HG03159 (cell line): ENCODE data around the gene ITGAD.

ENCODE experiments used
- ATAC-seq: cut with Tn5 transposase; IDR thresholded peaks from one replicate; pipeline ENCODE4 v1.9.1; 2021; ENCODE audit warnings: mild to moderate bottlenecking, moderate library complexity; ENCODE audit not compliant: unreplicated experiment

The ITGAD gene

GRCh38 chr16:31473264-31473984 lies 80.3 kb downstream of the ITGAD start:
- ATAC-seq: no peak

DNA sequence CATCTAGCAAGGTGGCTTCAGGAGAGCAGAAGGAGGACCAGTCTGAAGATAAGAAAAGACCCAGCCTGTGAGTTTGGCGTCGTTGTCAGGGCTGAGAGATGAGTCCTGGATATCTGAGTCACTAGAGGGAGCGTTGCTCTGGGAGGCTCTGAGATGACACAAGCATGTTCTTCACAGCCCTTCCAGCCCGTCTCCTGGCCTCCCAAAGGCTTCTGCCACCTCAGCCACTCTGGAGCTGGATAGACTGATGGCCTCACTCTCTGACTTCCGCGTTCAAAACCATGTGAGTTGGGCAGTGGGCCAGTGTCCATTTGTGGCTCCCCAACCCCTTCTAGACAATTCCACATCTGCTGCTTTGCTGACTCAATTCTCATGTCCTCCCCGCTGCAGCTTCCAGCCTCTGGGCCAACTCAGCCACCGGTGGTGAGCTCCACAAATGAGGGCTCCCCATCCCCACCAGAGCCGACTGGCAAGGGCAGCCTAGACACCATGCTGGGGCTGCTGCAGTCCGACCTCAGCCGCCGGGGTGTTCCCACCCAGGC lies 81.1 kb downstream of the ITGAD start:
- no peak for ATAC-seq

GRCh38 chr16:31474773-31475738 lies 81.9 kb downstream of the ITGAD start:
- no peak for ATAC-seq

DNA sequence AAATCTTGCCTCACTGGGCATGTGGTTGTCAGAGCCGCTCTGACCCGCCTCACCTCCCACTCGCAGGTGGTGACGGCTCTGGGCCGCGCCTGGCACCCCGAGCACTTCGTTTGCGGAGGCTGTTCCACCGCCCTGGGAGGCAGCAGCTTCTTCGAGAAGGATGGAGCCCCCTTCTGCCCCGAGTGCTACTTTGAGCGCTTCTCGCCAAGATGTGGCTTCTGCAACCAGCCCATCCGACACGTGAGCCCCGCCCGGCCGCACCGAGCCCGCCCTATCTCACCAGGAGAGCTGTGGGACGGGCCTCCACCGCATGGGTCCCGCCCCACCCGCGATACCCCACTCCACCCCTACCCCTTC lies 82.8 kb downstream of the ITGAD start:
- ATAC-seq: no peak
